NCI-H82 (cell line): ENCODE data around the gene PHF21A.

Experiments used
- DNase-seq: peaks from one replicate; lab custom pipeline; 2025; lab: John Stamatoyannopoulos, UW

The PHF21A gene

DNA sequence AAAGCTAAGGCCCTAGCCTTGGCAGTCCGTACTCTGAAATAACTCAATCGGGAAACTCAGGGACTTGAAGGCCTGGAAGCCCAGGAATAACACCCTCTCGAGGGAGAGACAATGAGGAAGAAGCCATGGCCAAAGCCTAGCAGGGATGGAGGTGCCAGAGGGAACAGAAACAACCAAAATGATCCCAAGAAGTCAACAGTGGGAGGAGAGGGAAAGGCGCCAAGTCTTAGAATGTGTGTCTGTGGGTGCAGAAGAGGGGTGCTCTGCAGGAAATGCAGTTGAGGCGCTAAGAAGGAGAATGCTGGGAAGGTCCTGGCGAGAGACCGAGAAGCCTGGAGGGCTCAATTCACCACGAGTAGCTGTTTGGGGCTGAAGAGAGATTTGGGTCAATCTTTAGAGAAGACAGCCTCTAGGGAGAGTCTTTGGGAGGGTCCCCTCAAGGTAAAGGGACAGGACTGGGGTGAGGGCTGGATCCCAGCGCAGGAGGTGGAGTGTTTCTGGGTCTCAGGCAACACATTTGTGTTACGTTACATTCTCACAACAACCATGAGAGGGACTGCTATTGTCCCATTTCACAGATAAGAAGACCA, 236.6 kb downstream of the PHF21A start:
- DNase-seq = no peak
